RCC 7860 (cell line): ENCODE results near the gene MUC12.
A peak's percentile ranks its signal among the peaks of the same experiment; 100 is the strongest.
"Not testable (repeated sequence)": the region's sequence is repeated elsewhere in the genome, so short reads cannot be mapped to it uniquely, and the experiment has no call there.

ENCODE experiments used
- DNase-seq: peaks from one replicate; pipeline ENCODE4 v3.0.0-alpha.2; 2015; ENCODE audit warnings: low spot score
- FAIRE-seq: peaks from 2 replicates; lab custom pipeline; 2012; peaks lifted over from hg19 to GRCh38; lab: Jason Lieb, UNC

The MUC12 gene

GRCh38 chr7:100983451-100984187, 14.3 kb downstream of the MUC12 start:
- FAIRE-seq, result no peak
- DNase-seq, result peak; percentile 36

- FAIRE-seq, DNase-seq: not testable (repeated sequence)
These were observed 15.0 kb downstream of the MUC12 start for GRCh38 chr7:100984241-100984918.

GRCh38 chr7:100985033-100985797, 15.8 kb downstream of the MUC12 start:
- FAIRE-seq, result not testable (repeated sequence)

GRCh38 chr7:100991631-100992030, 22.3 kb downstream of the MUC12 start:
- DNase-seq (no peak), FAIRE-seq (no peak)

More at GRCh38 chr7:100985033-100985797, 15.8 kb downstream of the MUC12 start:
- DNase-seq, result not testable (repeated sequence)

- not testable (repeated sequence) for FAIRE-seq, DNase-seq
These were observed 22.9 kb downstream of the MUC12 start for GRCh38 chr7:100992280-100992679.

GRCh38 chr7:100994671-100995070, 25.3 kb downstream of the MUC12 start:
- FAIRE-seq, result not testable (repeated sequence)

GRCh38 chr7:100998530-100998929, 29.2 kb downstream of the MUC12 start:
- DNase-seq, FAIRE-seq: not testable (repeated sequence)

More at GRCh38 chr7:100994671-100995070, 25.3 kb downstream of the MUC12 start:
- DNase-seq, result not testable (repeated sequence)

- not testable (repeated sequence) for FAIRE-seq
These were observed 30.0 kb downstream of the MUC12 start for GRCh38 chr7:100999334-100999733.

GRCh38 chr7:101000025-101000424, 30.7 kb downstream of the MUC12 start:
- not testable (repeated sequence) for FAIRE-seq, DNase-seq

More at GRCh38 chr7:100999334-100999733, 30.0 kb downstream of the MUC12 start:
- not testable (repeated sequence) for DNase-seq

GRCh38 chr7:101002333-101002732, 33.0 kb downstream of the MUC12 start:
- not testable (repeated sequence) for DNase-seq, FAIRE-seq

GRCh38 chr7:101007361-101007760, 38.0 kb downstream of the MUC12 start:
- not testable (repeated sequence) for FAIRE-seq

GRCh38 chr7:101009629-101010028, 40.3 kb downstream of the MUC12 start:
- FAIRE-seq (no peak), DNase-seq (no peak)

More at GRCh38 chr7:101007361-101007760, 38.0 kb downstream of the MUC12 start:
- not testable (repeated sequence) for DNase-seq

- no peak for DNase-seq
- no peak for FAIRE-seq
These were observed 43.6 kb downstream of the MUC12 start for GRCh38 chr7:101012931-101013330.

- DNase-seq (no peak), FAIRE-seq (no peak)
These were observed 46.3 kb downstream of the MUC12 start for GRCh38 chr7:101015626-101016025.

- peak; percentile 10 for FAIRE-seq
These were observed 47.9 kb downstream of the MUC12 start for GRCh38 chr7:101017064-101017777.

GRCh38 chr7:101018271-101019167, 49.2 kb downstream of the MUC12 start:
- DNase-seq (no peak), FAIRE-seq (no peak)

More at GRCh38 chr7:101017064-101017777, 47.9 kb downstream of the MUC12 start:
- peak; percentile 88 for DNase-seq

GRCh38 chr7:101020444-101020843, 51.1 kb downstream of the MUC12 start:
- FAIRE-seq (no peak), DNase-seq (no peak)

GRCh38 chr7:101021703-101022102, 52.3 kb downstream of the MUC12 start:
- no peak for FAIRE-seq

GRCh38 chr7:101023839-101024238, 54.5 kb downstream of the MUC12 start:
- FAIRE-seq (no peak), DNase-seq (no peak)

More at GRCh38 chr7:101021703-101022102, 52.3 kb downstream of the MUC12 start:
- no peak for DNase-seq
